Upper lobe of left lung (tissue), 6 donors: ENCODE measurements around the gene FOXS1. TPM values are rescaled to one million over a fixed set of nuclear protein-coding genes. Genes with fewer than 3 reads are reported as not detected.

Source experiments
- ATAC-seq, 2 donors: fragments of 200-7000 bp; cut with Tn5 transposase; one replicate each; pipeline ENCODE4 v1.9.1; 2022; ENCODE audit warnings: mild to moderate bottlenecking in 2 of 2, moderate library complexity in 2 of 2; ENCODE audit not compliant: low FRiP score in 2 of 2
- DNase-seq, 2 donors: peaks; one replicate each; pipeline ENCODE4 v3.0.0-alpha.2; 2019 to 2020
- H3K27ac ChIP-seq, 4 donors: fragments of 200-600 bp; sonication (generic); one replicate each; pipeline ENCODE4 v1.5.1; 2016 to 2019
- H3K27me3 ChIP-seq, 4 donors: fragments of 200-600 bp; sonication (generic); one replicate each; pipeline ENCODE4 v1.5.1; 2017 to 2019
- H3K36me3 ChIP-seq, 4 donors: fragments of 200-600 bp; sonication (generic); one replicate each; pipeline ENCODE4 v1.5.1; 2016 to 2019
- H3K4me1 ChIP-seq, 4 donors: fragments of 200-600 bp; sonication (generic); one replicate each; pipeline ENCODE4 v1.5.1; 2018 to 2019
- H3K4me3 ChIP-seq, 4 donors: fragments of 200-600 bp; sonication (generic); one replicate each; pipeline ENCODE4 v1.5.1; 2017 to 2019; ENCODE audit warnings: mild to moderate bottlenecking in 2 of 4, moderate library complexity in 1 of 4
- H3K9me3 ChIP-seq, 4 donors: fragments of 200-600 bp; sonication (generic); one replicate each; pipeline ENCODE4 v1.5.1; 2018 to 2019
- CTCF ChIP-seq, 6 experiments: fragments of 450-650 bp in 4 of 6; fragments of 200-600 bp in 2 of 6; sonication (generic) in 2 of 6; IDR thresholded peaks; one replicate each; pipeline ENCODE4 v1.5.1; 2016 to 2019; ENCODE audit warnings: antibody characterized with exemption in 6 of 6
- EP300 ChIP-seq, 4 donors: sonication (generic); formaldehyde crosslinking; IDR thresholded peaks; one replicate each; pipeline ENCODE4 v1.5.1; 2017; ENCODE audit warnings: antibody characterized with exemption in 4 of 4, control low read depth in 2 of 4
- POLR2A ChIP-seq, 4 donors: fragments of 450-650 bp; IDR thresholded peaks; one replicate each; pipeline ENCODE4 v1.5.1; 2016 to 2017; ENCODE audit warnings: antibody characterized with exemption in 4 of 4, mild to moderate bottlenecking in 2 of 4
- POLR2AphosphoS5 ChIP-seq, 2 donors: sonication (generic); formaldehyde crosslinking; IDR thresholded peaks; one replicate each; pipeline ENCODE4 v1.5.1; 2017; ENCODE audit warnings: antibody characterized with exemption in 2 of 2
- WGBS, 2 donors: methylation state at CpG; one replicate each; pipeline ENCODE4 v1.1.5; 2017 to 2018; 5-methylcytosine and 5-hydroxymethylcytosine counted together
- total RNA-seq, 6 donors: library from RNA; depleted of rRNA in 4 of 6; stranded (reverse); fragments of >200 nt in 4 of 6; gene quantifications; one replicate each; pipeline versions ENCODE4 v1.1.0 to v1.2.1, GENCODE V29; 2016 to 2021
- donor health status: DM: no; HTN: no; CAD: no; lungs with moderate emphysema.
- donor health status: DM: no; HTN: yes; CAD: no; lungs with severe emphysema.

The FOXS1 gene
- total RNA-seq, 6 donors from 2014 or later = 0.91 to 1.7 (median 1.3) TPM; not detected in 3

GRCh38 chr20:31827059-31827458 is 18.3 kb downstream of the FOXS1 start:
- no peak for ATAC-seq

GRCh38 chr20:31826074-31826473 is 19.3 kb downstream of the FOXS1 start:
- Histone ChIP-seq H3K4me1 (peaks cover 0 to 12% (median 10%) of the 10 kb centered on the region in 4 donors), H3K27ac (no peak overlapping the region), H3K4me3 (no peak overlapping the region), H3K27me3 (no peaks in the 10 kb centered on the region), H3K9me3 (no peaks in the 10 kb centered on the region), H3K36me3 (no peaks in the 10 kb centered on the region)
- WGBS, 2 donors = 87 to 96% methylated on average over 5 of the region's 5 CpGs
- DNase-seq = no peak
- TF ChIP-seq POLR2AphosphoS5 (IDR thresholded peaks at IDR 0.05) (no peak), POLR2A (IDR thresholded peaks at IDR 0.05) (no peak), CTCF (IDR thresholded peaks at IDR 0.05) (no peak), EP300 (IDR thresholded peaks at IDR 0.05) (no peak)
- ATAC-seq = no peak

More at GRCh38 chr20:31827059-31827458, 18.3 kb downstream of the FOXS1 start:
- Histone ChIP-seq H3K4me3 (no peak overlapping the region), H3K36me3 (no peaks in the 10 kb centered on the region), H3K27me3 (no peaks in the 10 kb centered on the region), H3K4me1 (peaks cover 0 to 12% (median 10%) of the 10 kb centered on the region in 4 donors), H3K9me3 (no peaks in the 10 kb centered on the region), H3K27ac (no peak overlapping the region)
- no peak for TF ChIP-seq POLR2AphosphoS5 (IDR thresholded peaks at IDR 0.05)
- no peak for TF ChIP-seq CTCF (IDR thresholded peaks at IDR 0.05)
- TF ChIP-seq POLR2A (IDR thresholded peaks at IDR 0.05) = no peak
- no peak for TF ChIP-seq EP300 (IDR thresholded peaks at IDR 0.05)
- 70 to 73% methylated on average over 2 of the region's 2 CpGs for WGBS, 2 donors
- peak in 1 of 2 donors; percentile 56 for DNase-seq

- no peak overlapping the region for H3K4me3 ChIP-seq
- ATAC-seq (no peak), DNase-seq (no peak)
- H3K27ac ChIP-seq = no peak overlapping the region
- peaks cover 0 to 12% (median 10%) of the 10 kb centered on the region in 4 donors for H3K4me1 ChIP-seq
- H3K27me3 ChIP-seq = no peaks in the 10 kb centered on the region
- WGBS, 2 donors = 74 to 80% methylated on average over 13 to 14 of the region's 14 CpGs
- H3K36me3 ChIP-seq = no peaks in the 10 kb centered on the region
- TF ChIP-seq EP300 (IDR thresholded peaks at IDR 0.05) = no peak
- TF ChIP-seq CTCF (IDR thresholded peaks at IDR 0.05) = no peak
- TF ChIP-seq POLR2A (IDR thresholded peaks at IDR 0.05) = no peak
- TF ChIP-seq POLR2AphosphoS5 (IDR thresholded peaks at IDR 0.05) = no peak
- H3K9me3 ChIP-seq = no peaks in the 10 kb centered on the region
Observed at GRCh38 chr20:31824554-31825313, 20.7 kb downstream of the FOXS1 start.

GRCh38 chr20:31824125-31824485 is 21.3 kb downstream of the FOXS1 start:
- no peak overlapping the region for H3K4me3 ChIP-seq
- no peaks in the 10 kb centered on the region for H3K27me3 ChIP-seq
- DNase-seq = no peak
- H3K4me1 ChIP-seq = peaks cover 0 to 12% (median 10%) of the 10 kb centered on the region in 4 donors
- no peak overlapping the region for H3K27ac ChIP-seq
- TF ChIP-seq POLR2AphosphoS5 (IDR thresholded peaks at IDR 0.05) (no peak), CTCF (IDR thresholded peaks at IDR 0.05) (no peak)
- H3K36me3 ChIP-seq = no peaks in the 10 kb centered on the region
- H3K9me3 ChIP-seq = no peaks in the 10 kb centered on the region
- no peak for ATAC-seq
- WGBS, 2 donors = 93 to 97% methylated on average over 3 to 4 of the region's 4 CpGs
